ENCODE data around the gene CCDC192.
"Not testable (repeated sequence)": the region's sequence is repeated elsewhere in the genome, so short reads cannot be mapped to it uniquely, and the experiment has no call there.

The CCDC192 gene

DNA sequence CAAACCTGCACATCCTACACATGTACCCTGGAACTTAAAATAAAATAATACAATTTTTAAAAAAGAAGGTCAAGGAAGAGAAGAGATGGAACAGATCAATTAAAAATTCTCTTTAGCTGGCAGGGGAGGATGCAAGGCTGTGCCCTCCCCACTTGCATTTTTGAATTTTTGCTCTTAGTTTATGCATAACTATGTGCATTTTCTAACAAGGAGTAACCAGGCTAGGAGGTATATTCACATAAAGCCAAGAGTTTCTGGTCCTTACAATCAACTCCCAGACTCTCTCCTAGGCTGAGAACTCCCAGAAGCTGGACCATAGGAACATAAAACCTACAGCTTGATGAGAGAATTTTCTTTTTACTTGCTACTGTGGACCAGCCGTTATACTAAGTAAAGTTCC lies 29.8 kb downstream of the CCDC192 start:
- H3K79me2 ChIP-seq (ENCODE audit: low read length), result no peaks in the 10 kb centered on the region
- H4K20me1 ChIP-seq (ENCODE audit: insufficient read depth, low read length), result no peaks in the 10 kb centered on the region
- TF ChIP-seq, protein P1, sequence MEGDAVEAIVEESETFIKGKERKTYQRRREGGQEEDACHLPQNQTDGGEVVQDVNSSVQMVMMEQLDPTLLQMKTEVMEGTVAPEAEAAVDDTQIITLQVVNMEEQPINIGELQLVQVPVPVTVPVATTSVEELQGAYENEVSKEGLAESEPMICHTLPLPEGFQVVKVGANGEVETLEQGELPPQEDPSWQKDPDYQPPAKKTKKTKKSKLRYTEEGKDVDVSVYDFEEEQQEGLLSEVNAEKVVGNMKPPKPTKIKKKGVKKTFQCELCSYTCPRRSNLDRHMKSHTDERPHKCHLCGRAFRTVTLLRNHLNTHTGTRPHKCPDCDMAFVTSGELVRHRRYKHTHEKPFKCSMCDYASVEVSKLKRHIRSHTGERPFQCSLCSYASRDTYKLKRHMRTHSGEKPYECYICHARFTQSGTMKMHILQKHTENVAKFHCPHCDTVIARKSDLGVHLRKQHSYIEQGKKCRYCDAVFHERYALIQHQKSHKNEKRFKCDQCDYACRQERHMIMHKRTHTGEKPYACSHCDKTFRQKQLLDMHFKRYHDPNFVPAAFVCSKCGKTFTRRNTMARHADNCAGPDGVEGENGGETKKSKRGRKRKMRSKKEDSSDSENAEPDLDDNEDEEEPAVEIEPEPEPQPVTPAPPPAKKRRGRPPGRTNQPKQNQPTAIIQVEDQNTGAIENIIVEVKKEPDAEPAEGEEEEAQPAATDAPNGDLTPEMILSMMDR (IDR thresholded peaks at IDR 0.05; ENCODE audit: low read depth, low read length), result no peak
- no peaks in the 10 kb centered on the region for H3K9me3 ChIP-seq (ENCODE audit: insufficient read depth, low read length)
- H3K36me3 ChIP-seq (replicated peaks; ENCODE audit: low read depth, low read length), result no peaks in the 10 kb centered on the region
- H3K9ac ChIP-seq (ENCODE audit: low read length), result no peak overlapping the region
- no peak overlapping the region for H3K27ac ChIP-seq (ENCODE audit: low read length)
- no peak overlapping the region for H2AFZ ChIP-seq (ENCODE audit: low read depth, low read length)
- no peaks in the 10 kb centered on the region for H3K4me1 ChIP-seq (ENCODE audit: low read length)
- H3K27me3 ChIP-seq (ENCODE audit: low read depth, low read length), result no peaks in the 10 kb centered on the region
- H3K4me3 ChIP-seq (ENCODE audit: low read length), result no peak overlapping the region
- no peak overlapping the region for H3K4me2 ChIP-seq (ENCODE audit: low read length)

- H3K4me2 ChIP-seq (ENCODE audit: low read length); H3K27ac ChIP-seq (ENCODE audit: low read length); H3K27me3 ChIP-seq (ENCODE audit: low read depth, low read length): not testable (repeated sequence)
Observed at GRCh38 chr5:127739348-127739747, 36.2 kb downstream of the CCDC192 start.

DNA sequence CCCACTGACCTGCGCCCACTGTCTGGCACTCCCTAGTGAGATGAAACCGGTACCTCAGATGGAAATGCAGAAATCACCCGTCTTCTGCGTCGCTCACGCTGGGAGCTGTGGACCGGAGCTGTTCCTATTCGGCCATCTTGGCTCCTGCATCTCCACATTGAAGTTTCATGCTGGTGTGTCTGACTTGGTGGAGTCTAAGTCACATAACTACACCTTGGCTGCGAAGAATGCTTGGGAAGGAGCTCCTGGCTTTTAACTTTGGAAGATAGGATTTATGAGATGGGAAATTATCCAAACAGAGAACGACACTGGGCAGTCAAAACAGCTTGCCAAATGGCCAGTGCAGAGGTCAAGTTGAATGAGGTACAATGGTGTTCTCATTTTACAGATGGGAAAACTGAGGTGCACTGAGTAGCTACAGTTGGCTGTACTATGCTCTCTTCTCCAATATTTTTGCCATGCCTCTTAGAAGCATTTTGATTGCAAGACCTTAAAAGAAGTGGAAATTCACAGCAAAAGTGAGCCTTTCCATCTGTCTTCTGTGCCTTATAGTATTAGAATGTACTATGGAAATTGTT lies 36.7 kb downstream of the CCDC192 start:
- Histone ChIP-seq H3K27ac (ENCODE audit: low read length) (no peak overlapping the region), H3K4me2 (ENCODE audit: low read length) (no peak overlapping the region), H3K27me3 (ENCODE audit: low read depth, low read length) (0 out of 2 replicates have a peak, but pooled peaks cover 4% of the 10 kb centered on the region), H2AFZ (ENCODE audit: low read depth, low read length) (no peak overlapping the region), H3K4me3 (ENCODE audit: low read length) (no peak overlapping the region), H3K4me1 (ENCODE audit: low read length) (no peaks in the 10 kb centered on the region), H3K9me3 (ENCODE audit: insufficient read depth, low read length) (no peaks in the 10 kb centered on the region), H4K20me1 (ENCODE audit: insufficient read depth, low read length) (no peaks in the 10 kb centered on the region), H3K9ac (ENCODE audit: low read length) (no peak overlapping the region), H3K36me3 (replicated peaks; ENCODE audit: low read depth, low read length) (no peaks in the 10 kb centered on the region), H3K79me2 (ENCODE audit: low read length) (no peaks in the 10 kb centered on the region)
- TF ChIP-seq, protein P1 (IDR thresholded peaks at IDR 0.05; ENCODE audit: low read depth, low read length), result no peak
- no peak for TF ChIP-seq EZH2phosphoT487 (IDR thresholded peaks at IDR 0.05; ENCODE audit: low read depth)

More at GRCh38 chr5:127739348-127739747, 36.2 kb downstream of the CCDC192 start:
- H3K79me2 ChIP-seq (ENCODE audit: low read length); H3K9me3 ChIP-seq (ENCODE audit: insufficient read depth, low read length); H3K4me3 ChIP-seq (ENCODE audit: low read length); H2AFZ ChIP-seq (ENCODE audit: low read depth, low read length); H4K20me1 ChIP-seq (ENCODE audit: insufficient read depth, low read length); H3K9ac ChIP-seq (ENCODE audit: low read length); H3K36me3 ChIP-seq (replicated peaks; ENCODE audit: low read depth, low read length); H3K4me1 ChIP-seq (ENCODE audit: low read length): not testable (repeated sequence)

GRCh38 chr5:127741412-127741811 lies 38.2 kb downstream of the CCDC192 start:
- TF ChIP-seq, protein P1 (IDR thresholded peaks at IDR 0.05; ENCODE audit: low read depth, low read length), result no peak
- no peaks in the 10 kb centered on the region for H3K79me2 ChIP-seq (ENCODE audit: low read length)
- 0 out of 2 replicates have a peak, but pooled peaks cover 5% of the 10 kb centered on the region for H3K27me3 ChIP-seq (ENCODE audit: low read depth, low read length)
- no peaks in the 10 kb centered on the region for H3K9me3 ChIP-seq (ENCODE audit: insufficient read depth, low read length)
- no peak overlapping the region for H2AFZ ChIP-seq (ENCODE audit: low read depth, low read length)
- no peak overlapping the region for H3K27ac ChIP-seq (ENCODE audit: low read length)
- no peak overlapping the region for H3K9ac ChIP-seq (ENCODE audit: low read length)
- H3K4me3 ChIP-seq (ENCODE audit: low read length), result no peak overlapping the region
- no peaks in the 10 kb centered on the region for H3K36me3 ChIP-seq (replicated peaks; ENCODE audit: low read depth, low read length)
- H4K20me1 ChIP-seq (ENCODE audit: insufficient read depth, low read length), result no peaks in the 10 kb centered on the region
- H3K4me2 ChIP-seq (ENCODE audit: low read length), result no peak overlapping the region
- H3K4me1 ChIP-seq (ENCODE audit: low read length), result no peaks in the 10 kb centered on the region
